NCI-H526 treated with DMSO at 0.1 percent for 48 hours (cell line): Measurements from ENCODE around the gene SH3GL3.
A peak's percentile ranks its signal among the peaks of the same experiment; 100 is the strongest.

Experiments
- DNase-seq: peaks from one replicate; lab custom pipeline; 2025; lab: John Stamatoyannopoulos, UW

SH3GL3 gene, protein sequence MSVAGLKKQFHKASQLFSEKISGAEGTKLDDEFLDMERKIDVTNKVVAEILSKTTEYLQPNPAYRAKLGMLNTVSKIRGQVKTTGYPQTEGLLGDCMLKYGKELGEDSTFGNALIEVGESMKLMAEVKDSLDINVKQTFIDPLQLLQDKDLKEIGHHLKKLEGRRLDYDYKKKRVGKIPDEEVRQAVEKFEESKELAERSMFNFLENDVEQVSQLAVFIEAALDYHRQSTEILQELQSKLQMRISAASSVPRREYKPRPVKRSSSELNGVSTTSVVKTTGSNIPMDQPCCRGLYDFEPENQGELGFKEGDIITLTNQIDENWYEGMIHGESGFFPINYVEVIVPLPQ

DNA sequence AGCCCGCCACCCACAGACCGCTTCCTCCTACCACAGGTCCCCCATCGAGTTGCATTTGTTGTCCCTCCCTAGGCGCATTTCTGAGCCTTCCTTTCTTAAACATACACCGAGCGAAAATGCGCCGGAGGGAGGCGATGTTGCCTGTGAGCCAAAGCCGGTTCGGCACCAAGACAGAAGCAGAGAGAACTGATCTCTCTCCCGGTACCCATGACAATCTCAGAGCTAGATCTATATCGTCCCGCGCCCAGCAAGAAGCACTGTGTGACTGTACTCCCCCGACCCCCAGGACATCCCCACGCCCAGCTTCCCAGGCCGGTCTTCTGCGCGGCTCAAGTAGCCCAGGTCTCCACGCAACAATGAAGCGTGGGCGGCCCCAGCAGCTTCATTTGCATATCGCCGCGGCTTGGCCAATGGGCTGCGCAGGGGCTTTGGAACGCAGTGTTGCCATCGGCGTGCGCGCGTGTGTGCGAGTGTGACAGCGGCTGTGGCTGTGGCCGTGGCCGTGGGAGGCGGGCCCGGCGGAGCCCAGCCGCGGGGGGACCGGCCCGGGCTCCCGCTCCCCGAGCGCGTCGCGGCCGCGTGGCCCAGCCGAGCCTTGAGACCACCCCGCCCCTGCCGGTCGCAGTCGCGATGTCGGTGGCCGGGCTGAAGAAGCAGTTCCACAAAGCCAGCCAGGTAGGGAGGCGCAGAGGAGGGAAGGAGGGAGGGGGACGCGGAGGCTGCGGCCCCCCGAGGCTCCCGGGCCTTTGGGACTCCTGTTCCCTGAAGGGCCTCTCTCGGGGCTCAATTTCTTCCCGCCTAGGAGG lies at the start of gene SH3GL3:
TSS of gene SH3GL3 (plus strand) at position 438 of the 806 bp plus-strand sequence. CDS start at position 631, 193 bp downstream.
- DNase-seq = peak; percentile 89

GRCh38 chr15:83398626-83399025 lies 48.5 kb upstream of the SH3GL3 start:
- no peak for DNase-seq

GRCh38 chr15:83404121-83404520 lies 43.0 kb upstream of the SH3GL3 start:
- no peak for DNase-seq

DNA sequence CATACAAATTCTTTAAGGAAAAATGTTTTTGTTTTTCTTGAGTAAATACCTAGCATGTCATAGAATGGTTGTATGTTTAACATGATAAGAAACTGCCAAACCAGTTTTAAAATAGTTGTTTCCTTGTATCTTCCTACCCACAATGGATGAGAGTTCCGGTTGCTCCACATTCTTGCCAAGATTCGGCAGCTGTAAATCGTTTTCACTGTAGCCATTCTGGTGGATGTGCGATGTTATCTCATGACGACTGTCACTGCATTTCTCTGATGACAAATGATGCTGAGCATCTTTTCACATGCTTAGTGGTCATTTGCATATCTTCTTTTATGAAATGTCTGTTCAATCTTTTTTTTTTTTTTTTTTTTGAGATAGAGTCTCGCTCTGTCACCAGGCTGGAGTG lies 36.6 kb upstream of the SH3GL3 start:
- peak; percentile 29 for DNase-seq

- DNase-seq = no peak
Measured at GRCh38 chr15:83413054-83413719, 34.0 kb upstream of the SH3GL3 start.

GRCh38 chr15:83422081-83422480 lies 25.1 kb upstream of the SH3GL3 start:
- DNase-seq = no peak

- no peak for DNase-seq
Measured at GRCh38 chr15:83422541-83422940, 24.6 kb upstream of the SH3GL3 start.

DNA sequence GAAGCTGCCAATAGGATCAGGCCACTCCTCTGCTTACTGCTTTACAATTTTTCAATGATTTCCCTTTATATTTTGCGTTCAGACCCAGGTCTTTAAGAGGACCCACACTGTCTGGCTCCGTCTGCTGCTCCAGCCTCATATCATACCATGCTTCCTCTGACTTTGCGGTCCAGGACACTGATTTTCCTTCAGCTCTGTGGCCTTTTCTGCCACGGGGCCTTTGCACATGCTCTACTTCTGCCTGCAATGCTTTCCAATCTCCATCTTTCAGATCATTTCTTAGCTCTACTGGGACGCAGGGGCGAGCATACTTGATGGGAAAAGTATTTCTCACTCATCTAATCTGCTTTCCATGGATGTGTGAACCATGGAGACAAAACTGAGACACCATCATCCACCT lies 23.0 kb upstream of the SH3GL3 start:
- no peak for DNase-seq

DNA sequence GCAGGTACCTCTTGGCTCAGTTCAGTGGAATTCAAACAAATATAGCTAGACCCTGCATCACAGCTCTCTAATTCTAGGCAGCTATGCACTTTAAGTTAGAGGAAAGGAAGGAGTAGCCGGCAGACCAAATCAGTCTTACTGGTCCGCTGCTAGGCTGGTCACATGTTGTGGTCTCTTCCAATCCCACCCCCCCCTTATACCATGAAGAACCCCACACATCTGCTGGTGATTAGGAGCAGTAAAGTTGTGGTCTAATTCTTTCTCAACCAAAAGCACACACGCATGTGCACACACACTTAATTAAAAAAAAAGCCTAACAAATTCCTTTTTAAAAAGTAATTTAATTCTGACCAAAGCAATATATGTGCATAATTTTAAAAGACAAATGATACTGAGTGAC lies 16.7 kb upstream of the SH3GL3 start:
- DNase-seq = no peak

GRCh38 chr15:83431521-83431920 lies 15.6 kb upstream of the SH3GL3 start:
- DNase-seq = no peak

DNA sequence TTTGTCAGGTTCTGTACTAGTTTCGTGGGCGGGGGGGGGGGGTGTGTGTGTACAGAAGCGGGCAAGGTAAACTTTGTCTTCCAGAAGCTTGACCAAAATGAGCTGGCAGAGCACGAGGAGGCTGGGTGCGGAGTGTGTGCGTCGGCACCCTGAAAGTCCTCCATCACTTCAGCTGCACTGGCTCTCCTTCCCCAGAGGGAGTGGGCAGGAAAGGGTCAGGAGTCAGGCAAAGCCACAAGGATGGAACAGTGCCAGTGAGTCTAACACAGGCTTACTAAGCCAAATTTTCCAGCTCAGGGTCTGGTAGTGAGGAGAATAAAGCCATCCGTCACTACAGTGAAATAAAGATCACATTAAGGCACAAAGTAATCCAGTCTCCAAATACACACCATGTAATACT lies 11.9 kb upstream of the SH3GL3 start:
- no peak for DNase-seq

DNA sequence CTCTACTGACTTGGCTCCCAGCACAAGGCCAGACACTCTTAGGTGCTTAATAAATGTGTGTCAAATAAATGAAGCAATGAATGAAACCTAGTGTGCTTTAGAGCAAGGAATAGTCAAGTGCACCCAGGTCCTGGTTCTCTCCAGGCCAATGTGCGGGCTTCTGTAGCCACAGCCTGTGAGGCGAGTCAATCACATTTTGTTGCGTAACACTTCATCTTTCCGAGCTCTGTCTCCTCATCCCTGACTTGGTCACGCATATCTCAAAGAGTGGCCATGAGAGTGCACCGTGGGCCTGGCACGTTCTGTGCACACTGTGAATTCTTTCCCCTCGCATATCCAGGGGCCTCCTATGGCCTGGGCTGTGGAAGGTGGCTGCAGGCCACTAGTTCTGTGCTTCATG lies 11.4 kb upstream of the SH3GL3 start:
- no peak for DNase-seq

DNA sequence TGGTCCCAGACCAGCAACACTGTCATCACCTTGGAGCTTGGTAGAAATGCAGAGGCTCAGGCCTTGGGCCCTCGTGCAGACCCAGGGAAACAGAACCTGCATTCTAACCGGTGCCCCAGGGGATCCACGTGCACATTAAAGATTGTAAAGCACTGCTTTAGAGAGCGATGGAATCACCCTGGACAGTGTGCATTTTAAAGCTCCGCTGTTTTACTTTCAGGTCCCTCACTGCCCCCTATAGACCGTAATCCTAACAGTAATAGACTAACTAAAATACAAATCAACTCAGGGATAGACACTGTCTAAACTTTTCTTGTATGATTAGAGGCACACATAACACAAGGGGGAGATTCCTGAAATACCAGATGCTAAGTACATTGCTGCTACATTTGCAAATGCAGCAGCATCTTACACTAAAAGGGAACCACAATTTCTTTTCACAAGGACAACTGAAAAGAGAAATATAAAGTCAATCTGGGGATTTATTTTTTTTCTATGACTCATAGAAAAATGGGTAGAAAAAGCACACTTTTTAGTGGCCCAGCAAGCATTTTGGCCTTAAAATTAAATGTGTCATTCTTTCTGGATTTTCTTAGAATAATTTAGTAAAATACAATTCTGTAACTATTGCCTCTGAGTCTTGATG lies 10.5 kb upstream of the SH3GL3 start:
- DNase-seq = peak; percentile 53

DNA sequence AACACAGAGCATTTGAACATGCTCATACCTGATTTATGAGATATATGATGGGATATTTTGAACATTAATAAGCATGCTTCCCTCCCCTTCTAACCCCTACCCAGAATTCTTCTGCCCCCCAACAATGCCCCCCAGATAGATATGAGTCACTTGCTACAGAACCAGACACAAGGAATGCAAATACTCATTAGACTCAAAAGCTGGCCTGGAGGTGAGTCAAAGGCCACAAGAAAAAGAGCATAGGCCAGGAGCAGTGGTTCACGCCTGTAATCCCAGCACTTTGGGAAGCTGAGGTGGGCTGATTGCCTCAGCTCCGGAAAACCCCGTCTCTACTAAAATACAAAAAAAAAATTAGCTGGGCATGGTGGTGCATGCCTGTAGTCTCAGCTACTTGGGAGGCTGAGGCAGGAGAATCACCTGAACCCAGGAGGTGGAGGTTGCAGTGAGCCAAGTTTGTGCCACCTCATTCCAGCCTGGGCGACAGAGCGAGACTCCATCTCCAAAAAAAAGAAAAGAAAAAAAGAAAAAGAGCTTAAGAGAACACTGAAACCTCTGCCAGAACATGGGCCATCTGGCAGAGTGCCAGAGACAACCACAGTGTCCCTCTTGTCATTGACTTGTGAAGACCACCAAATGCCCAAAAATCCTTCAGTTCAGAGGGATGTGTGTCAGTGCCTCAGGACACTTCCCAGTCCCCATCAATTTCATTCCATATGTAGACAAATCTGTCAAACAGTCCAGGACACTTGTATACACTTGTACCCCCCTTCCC lies 3.9 kb upstream of the SH3GL3 start:
- no peak for DNase-seq

DNA sequence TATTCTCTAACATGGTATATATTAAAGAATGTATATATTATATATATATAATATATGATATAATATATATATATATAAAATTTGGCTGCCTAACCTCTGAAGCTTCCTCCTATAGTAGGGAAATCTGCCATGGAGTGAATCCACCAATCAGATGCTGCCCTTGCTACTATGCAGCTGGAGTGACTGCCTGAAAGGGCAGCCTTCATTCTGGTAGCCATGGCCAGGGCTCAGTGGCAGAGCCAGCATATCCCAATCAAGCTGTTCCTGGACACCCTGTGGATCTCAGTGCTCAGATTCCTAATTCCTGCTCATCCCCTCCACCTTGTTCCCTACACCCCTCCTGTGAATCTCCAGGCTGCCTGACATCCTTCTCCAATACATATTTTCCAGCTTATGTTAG lies 2.2 kb upstream of the SH3GL3 start:
- DNase-seq = no peak

DNA sequence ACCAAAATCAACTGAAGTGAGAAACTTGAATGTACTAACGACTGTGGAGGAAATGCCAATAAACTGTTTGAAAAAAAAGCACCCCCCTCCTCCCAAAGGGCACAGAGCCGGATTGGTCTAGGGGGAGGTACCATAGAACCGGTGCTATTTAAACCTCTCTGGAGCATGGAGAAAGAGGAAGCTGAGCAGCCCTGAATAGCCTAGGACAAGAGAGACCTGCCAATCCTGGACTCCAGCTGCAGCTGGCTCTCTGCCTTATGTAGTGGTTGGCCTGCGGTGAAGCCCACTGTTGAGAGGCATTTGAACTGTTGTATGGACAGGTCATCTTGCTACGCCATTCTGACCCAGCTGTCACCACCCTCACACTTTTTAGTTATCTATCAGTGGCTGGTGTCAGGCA lies 1.5 kb upstream of the SH3GL3 start:
- DNase-seq = no peak

GRCh38 chr15:83446417-83446816 lies 724 bp upstream of the SH3GL3 start:
- no peak for DNase-seq

- DNase-seq = no peak
Measured at GRCh38 chr15:83449250-83449671, 2.1 kb downstream of the SH3GL3 start.

DNA sequence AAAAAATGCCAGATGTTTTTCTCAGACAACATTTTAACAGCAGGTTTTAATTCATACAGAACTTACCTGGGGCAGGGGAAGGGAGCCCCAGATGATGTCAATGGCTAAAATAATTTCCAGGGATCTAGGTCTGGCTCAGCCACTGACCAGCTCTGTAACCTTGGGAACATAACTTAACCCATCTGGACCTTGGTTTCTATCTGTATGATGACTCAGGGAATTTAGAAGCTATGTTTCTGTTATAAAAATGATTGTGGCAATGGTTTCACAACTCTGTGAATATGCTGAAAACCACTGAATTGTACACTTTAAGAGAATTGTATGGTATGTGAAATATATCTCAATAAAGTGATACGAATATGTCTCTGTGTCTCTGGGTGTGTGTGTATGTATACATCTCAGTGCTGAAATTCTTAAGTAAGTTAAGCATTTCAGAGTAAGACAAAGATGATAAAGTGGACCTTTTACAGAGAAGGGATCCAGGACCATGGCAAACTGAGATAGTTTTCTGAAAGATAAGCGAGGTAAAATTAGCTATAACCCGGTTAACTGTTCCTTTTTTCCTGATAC lies 2.9 kb downstream of the SH3GL3 start:
- DNase-seq = no peak

DNA sequence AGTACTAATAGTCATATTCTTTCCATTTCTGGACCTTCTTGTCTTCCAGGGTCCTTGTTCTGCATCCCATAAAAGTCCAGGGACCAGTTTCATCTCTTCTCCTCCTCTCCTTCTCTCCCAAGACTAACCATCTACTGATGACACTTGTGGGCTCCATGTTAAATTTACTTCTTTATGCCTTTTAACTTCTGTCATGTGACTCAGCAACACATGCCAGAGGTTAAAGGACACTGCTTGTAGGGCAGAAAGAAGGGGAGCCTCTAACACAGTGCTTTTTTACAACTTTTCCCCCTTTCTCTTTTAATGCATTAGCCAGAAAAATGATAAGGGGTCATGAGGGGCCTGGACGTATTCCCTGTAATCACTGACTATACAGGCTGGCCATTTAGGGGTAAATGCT lies 10.0 kb downstream of the SH3GL3 start:
- DNase-seq = no peak

GRCh38 chr15:83458381-83458780 lies 11.2 kb downstream of the SH3GL3 start:
- no peak for DNase-seq
